Tibial nerve (tissue), 3 donors: Measurements from ENCODE around the gene CACNG7.
A peak's percentile ranks its signal among the peaks of the same experiment; 100 is the strongest.

Experiments
- POLR2A ChIP-seq, 2 donors: fragments of 450-650 bp; IDR thresholded peaks; one replicate each; pipeline ENCODE4 v1.6.1; 2017; ENCODE audit warnings: antibody characterized with exemption in 2 of 2, mild to moderate bottlenecking in 2 of 2, moderate library complexity in 2 of 2
- TF ChIP-seq, protein P1 (sequence below), 5 experiments: fragments of 200-600 bp in 3 of 5; fragments of 450-650 bp in 2 of 5; sonication (generic) in 3 of 5; IDR thresholded peaks; one replicate each; pipeline ENCODE4 v1.5.1; 2016 to 2019; ENCODE audit warnings: antibody characterized with exemption in 5 of 5, mild to moderate bottlenecking in 3 of 5, moderate library complexity in 2 of 5

DNA sequence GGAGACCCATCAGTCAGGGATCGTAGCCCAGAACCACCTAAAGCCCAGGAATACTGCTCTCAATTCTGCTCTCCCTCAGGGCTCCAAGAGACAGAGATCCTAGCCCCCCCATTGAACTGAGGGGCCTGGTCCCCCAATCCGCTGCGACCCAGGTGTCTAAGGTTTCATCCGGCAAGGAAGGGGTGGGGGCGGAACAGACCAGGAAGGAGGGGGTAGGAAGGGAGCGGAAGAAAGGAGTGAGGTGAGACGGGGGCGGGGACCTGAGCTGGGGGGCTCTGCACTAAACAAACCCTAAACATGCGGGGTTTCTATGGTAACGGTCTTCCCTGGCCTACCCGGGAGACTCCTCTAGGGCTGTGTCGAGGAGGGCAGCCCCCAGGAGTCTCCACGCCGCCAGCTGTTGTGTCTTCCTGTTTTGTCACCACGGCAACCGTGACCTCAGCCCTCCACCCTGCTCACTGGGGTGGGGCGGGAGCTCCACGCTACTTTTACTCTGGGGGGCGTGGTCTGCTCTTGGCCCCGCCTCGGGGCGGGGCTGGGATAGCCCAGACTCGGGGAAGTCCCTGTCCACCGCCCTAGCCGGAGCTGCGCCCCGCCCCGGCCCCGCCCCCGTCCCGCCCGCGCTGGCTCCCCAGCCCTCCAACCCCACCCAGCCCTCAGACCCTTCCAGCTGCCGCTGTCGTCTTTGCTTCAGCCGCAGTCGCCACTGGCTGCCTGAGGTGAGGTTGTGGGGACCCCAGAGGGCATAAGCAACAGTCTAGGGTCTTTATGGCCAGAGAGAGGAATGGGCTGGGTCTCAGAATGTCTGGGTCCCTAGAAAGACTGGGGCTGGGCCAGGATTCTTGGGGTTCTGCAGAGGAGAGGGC is 41.6 kb upstream of the CACNG7 start, which contains the start of gene MYADM:
- peak; percentile 63 to 80 for TF ChIP-seq POLR2A (IDR thresholded peaks at IDR 0.05)
- TF ChIP-seq, protein P1, sequence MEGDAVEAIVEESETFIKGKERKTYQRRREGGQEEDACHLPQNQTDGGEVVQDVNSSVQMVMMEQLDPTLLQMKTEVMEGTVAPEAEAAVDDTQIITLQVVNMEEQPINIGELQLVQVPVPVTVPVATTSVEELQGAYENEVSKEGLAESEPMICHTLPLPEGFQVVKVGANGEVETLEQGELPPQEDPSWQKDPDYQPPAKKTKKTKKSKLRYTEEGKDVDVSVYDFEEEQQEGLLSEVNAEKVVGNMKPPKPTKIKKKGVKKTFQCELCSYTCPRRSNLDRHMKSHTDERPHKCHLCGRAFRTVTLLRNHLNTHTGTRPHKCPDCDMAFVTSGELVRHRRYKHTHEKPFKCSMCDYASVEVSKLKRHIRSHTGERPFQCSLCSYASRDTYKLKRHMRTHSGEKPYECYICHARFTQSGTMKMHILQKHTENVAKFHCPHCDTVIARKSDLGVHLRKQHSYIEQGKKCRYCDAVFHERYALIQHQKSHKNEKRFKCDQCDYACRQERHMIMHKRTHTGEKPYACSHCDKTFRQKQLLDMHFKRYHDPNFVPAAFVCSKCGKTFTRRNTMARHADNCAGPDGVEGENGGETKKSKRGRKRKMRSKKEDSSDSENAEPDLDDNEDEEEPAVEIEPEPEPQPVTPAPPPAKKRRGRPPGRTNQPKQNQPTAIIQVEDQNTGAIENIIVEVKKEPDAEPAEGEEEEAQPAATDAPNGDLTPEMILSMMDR (IDR thresholded peaks at IDR 0.05): no peak
